ENCODE measurements around the gene TMEM200A. TPM values are rescaled to one million over a fixed set of nuclear protein-coding genes. Genes with fewer than 3 reads are reported as not detected.
A peak's percentile ranks its signal among the peaks of the same experiment; 100 is the strongest.

Gene TMEM200A
- total and polyA plus RNA-seq, 2 experiments from 2014 or later, result 0.12 TPM; not detected in 1

DNA sequence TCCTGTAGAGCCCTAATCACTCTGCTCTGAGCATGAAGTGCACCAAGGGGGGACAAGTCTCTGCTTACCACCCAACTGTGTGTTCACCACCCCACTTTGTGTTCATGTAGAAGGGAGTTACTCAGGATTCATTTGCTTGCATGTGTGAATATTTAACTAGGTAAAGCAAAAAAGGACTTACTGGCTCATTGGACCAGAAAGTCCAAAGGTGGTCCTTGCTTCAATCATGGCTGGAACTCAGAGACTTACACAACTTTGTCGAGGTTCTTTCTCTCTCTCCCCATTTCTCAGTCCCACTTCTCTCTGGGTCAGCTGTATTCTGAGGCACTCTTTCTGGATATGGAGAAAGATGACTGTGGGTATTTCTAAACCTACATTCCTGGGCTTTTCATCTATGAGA is 4.0 kb downstream of the TMEM200A start:
- no peak for DNase-seq (ENCODE audit: low read depth in 1 of 2, low spot score in 1 of 2)
- Histone ChIP-seq H3K27me3 (peaks cover 57% of the 10 kb centered on the region), H3K4me1 (ENCODE audit: low read depth) (no peaks in the 10 kb centered on the region), H3K9me3 (ENCODE audit: low read depth) (no peaks in the 10 kb centered on the region), H3K36me3 (no peaks in the 10 kb centered on the region), H3K27ac (no peak overlapping the region), H3K4me3 (no peak overlapping the region)
- TF ChIP-seq CTCF (IDR thresholded peaks at IDR 0.05; ENCODE audit: low read depth, low read length), result no peak

DNA sequence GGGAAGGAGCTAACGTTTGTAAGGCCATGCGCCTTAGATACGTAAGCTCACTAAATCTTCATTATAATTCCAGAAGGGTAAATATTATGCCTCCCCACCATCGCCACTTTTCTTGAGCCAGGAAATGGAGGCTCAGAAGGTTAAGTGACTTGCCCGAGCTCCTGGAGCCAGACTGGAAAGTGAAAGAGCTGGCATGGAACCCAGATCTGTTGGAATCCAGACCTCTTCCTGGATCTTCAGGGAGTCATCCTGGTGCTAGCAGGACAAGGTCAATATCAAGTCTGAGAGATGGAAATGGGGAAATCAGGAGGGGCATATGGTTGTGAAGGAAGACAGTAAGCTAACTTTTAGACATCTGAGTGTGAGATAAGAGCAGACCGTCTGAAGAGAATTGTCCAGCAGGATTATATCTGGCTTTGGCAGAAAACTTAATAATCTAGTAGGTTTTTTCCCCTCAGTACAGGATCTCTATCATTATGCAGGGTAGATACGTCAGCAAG is 6.2 kb downstream of the TMEM200A start:
- peaks cover 37% of the 10 kb centered on the region for H3K27me3 ChIP-seq
- no peaks in the 10 kb centered on the region for H3K4me1 ChIP-seq (ENCODE audit: low read depth)
- H3K36me3 ChIP-seq, result no peaks in the 10 kb centered on the region
- DNase-seq (ENCODE audit: low read depth in 1 of 2, low spot score in 1 of 2), result peak in 1 of 2 donors; percentile 5
- TF ChIP-seq CTCF (IDR thresholded peaks at IDR 0.05; ENCODE audit: low read depth, low read length), result no peak
- H3K4me3 ChIP-seq, result no peak overlapping the region
- no peak overlapping the region for H3K27ac ChIP-seq
- H3K9me3 ChIP-seq (ENCODE audit: low read depth), result no peaks in the 10 kb centered on the region

GRCh38 chr6:130372786-130373185 is 7.0 kb downstream of the TMEM200A start:
- H3K4me1 ChIP-seq (ENCODE audit: low read depth), result no peaks in the 10 kb centered on the region
- H3K9me3 ChIP-seq (ENCODE audit: low read depth), result no peaks in the 10 kb centered on the region
- H3K27ac ChIP-seq, result no peak overlapping the region
- H3K4me3 ChIP-seq, result no peak overlapping the region
- H3K36me3 ChIP-seq, result no peaks in the 10 kb centered on the region
- no peak for TF ChIP-seq CTCF (IDR thresholded peaks at IDR 0.05; ENCODE audit: low read depth, low read length)
- DNase-seq (ENCODE audit: low read depth in 1 of 2, low spot score in 1 of 2), result no peak
- H3K27me3 ChIP-seq, result peaks cover 29% of the 10 kb centered on the region

- no peaks in the 10 kb centered on the region for H3K9me3 ChIP-seq (ENCODE audit: low read depth)
- no peaks in the 10 kb centered on the region for H3K36me3 ChIP-seq
- no peak for TF ChIP-seq CTCF (IDR thresholded peaks at IDR 0.05; ENCODE audit: low read depth, low read length)
- H3K27me3 ChIP-seq, result peaks cover 17% of the 10 kb centered on the region
- DNase-seq (ENCODE audit: low read depth in 1 of 2, low spot score in 1 of 2), result no peak
- H3K4me3 ChIP-seq, result no peak overlapping the region
- H3K4me1 ChIP-seq (ENCODE audit: low read depth), result no peaks in the 10 kb centered on the region
- H3K27ac ChIP-seq, result no peak overlapping the region
These were observed 8.2 kb downstream of the TMEM200A start for GRCh38 chr6:130373992-130374391.

- Histone ChIP-seq H3K27me3 (no peaks in the 10 kb centered on the region), H3K27ac (no peak overlapping the region), H3K9me3 (ENCODE audit: low read depth) (no peaks in the 10 kb centered on the region), H3K4me1 (ENCODE audit: low read depth) (no peaks in the 10 kb centered on the region), H3K4me3 (no peak overlapping the region), H3K36me3 (no peaks in the 10 kb centered on the region)
- TF ChIP-seq CTCF (IDR thresholded peaks at IDR 0.05; ENCODE audit: low read depth, low read length), result no peak
- peak in 1 of 2 donors; percentile 14 for DNase-seq (ENCODE audit: low read depth in 1 of 2, low spot score in 1 of 2)
These were observed 11.1 kb downstream of the TMEM200A start for GRCh38 chr6:130376936-130377335.

DNA sequence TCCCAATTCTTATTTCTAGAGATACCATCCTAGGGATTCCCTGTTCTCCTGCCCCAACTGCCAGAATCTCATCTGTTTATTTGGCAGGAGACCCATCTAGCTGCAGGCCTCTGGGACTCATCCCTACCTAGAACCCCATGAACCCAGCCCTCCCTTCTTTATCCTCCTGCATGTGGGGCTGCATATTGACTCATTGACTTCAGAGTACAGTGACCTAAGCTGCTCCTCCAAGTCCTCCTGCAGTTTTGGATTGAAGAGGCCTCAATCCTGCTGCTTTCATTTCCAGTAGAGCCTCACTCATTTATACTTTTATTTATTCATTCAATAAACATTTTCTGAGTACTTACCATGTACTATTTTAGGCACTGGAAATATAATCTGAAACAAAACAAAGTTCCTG is 11.6 kb downstream of the TMEM200A start:
- no peak for TF ChIP-seq CTCF (IDR thresholded peaks at IDR 0.05; ENCODE audit: low read depth, low read length)
- Histone ChIP-seq H3K27ac (no peak overlapping the region), H3K4me3 (no peak overlapping the region), H3K27me3 (no peaks in the 10 kb centered on the region), H3K9me3 (ENCODE audit: low read depth) (no peaks in the 10 kb centered on the region), H3K4me1 (ENCODE audit: low read depth) (no peaks in the 10 kb centered on the region), H3K36me3 (no peaks in the 10 kb centered on the region)
- no peak for DNase-seq (ENCODE audit: low read depth in 1 of 2, low spot score in 1 of 2)

Data from cardiac muscle cell (in vitro differentiated cells and primary cell).